Right renal pelvis (tissue), 4 donors: Measurements from ENCODE around the gene BTN1A1. TPM values are rescaled to one million over a fixed set of nuclear protein-coding genes. Genes with fewer than 3 reads are reported as not detected.
"Not testable (repeated sequence)": the region's sequence is repeated elsewhere in the genome, so short reads cannot be mapped to it uniquely, and the experiment has no call there.

Source experiments
- DNase-seq, 4 donors: peaks; one replicate each; pipeline ENCODE4 v3.0.0-alpha.2; 2013; ENCODE audit warnings: low read depth in 4 of 4, low spot score in 3 of 4, missing footprints in 1 of 4
- polyA plus RNA-seq, 4 donors: library from polyadenylated mRNA; unstranded; fragments of 120-200 nt; gene quantifications; one replicate each; pipeline ENCODE4 v1.2.1, GENCODE V29; 2013; ENCODE audit not compliant: insufficient read length in 4 of 4

BTN1A1 gene
- polyA plus RNA-seq, 4 donors, result 0.11 to 0.31 (median 0.19) TPM

DNA sequence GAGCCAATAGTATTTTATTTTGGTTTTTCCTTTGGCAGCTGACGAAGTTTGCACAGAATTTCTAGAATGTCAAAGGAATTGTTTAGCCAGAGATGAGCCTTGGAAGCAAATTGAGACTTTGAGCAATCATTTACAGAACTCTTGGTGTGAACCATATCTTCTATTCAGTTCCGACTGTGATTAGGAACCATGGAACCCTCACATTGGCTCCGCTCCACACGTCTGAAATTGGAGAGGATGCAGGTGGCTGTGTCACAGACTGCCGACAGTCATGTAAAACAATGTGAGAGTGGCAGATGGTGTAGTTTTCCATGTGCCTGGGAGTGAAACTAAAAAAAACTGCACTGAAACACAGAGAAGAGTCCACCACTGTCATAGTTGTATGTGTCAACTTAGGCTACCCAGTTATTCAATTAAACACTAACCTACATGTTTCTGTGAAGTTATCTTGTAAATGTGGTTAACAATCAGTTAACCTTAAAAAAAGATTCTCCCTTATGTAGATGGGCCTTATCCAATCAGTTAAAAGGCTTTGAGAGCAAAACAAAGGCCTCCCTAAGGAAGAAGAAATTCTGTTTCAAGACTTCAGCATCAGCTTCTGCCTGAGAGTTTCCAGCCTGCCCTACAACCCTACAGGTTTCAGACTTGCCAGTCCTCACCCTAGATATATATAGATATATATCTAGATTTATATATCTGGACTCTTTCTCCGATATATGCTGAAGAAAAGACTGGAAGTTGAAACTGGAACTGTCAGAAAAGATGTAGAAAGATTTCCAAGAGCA lies 34.8 kb downstream of the BTN1A1 start:
- DNase-seq, result no peak

DNA sequence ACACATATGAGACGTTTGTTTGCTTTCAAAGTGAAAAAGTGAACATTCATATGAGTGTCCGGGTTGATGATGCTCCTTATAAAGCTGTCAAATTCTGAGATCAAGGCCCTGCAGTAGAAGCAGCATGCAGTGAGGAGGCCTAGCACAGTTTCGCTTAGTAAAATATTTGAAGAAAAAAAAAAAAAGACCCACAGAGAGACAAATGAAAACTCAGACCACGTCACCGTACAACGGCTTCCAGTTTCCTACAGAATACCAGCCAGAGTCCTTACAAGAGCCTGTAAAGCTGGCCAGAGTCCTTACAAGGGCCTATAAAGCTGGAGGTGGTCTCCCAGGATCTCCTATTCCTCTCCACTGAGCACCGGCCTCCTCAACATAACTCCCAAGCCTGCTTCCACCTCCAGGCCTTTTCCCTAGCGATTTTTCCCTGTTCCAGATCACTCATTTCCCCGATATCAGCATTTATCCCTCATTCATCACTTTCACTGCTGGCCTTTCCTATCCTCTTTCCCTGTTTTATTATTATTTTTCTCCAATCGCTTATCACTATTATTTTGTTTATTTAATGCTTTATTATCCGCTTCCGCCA lies 36.6 kb downstream of the BTN1A1 start:
- DNase-seq, result peak in 1 of 4 donors; percentile 35

DNA sequence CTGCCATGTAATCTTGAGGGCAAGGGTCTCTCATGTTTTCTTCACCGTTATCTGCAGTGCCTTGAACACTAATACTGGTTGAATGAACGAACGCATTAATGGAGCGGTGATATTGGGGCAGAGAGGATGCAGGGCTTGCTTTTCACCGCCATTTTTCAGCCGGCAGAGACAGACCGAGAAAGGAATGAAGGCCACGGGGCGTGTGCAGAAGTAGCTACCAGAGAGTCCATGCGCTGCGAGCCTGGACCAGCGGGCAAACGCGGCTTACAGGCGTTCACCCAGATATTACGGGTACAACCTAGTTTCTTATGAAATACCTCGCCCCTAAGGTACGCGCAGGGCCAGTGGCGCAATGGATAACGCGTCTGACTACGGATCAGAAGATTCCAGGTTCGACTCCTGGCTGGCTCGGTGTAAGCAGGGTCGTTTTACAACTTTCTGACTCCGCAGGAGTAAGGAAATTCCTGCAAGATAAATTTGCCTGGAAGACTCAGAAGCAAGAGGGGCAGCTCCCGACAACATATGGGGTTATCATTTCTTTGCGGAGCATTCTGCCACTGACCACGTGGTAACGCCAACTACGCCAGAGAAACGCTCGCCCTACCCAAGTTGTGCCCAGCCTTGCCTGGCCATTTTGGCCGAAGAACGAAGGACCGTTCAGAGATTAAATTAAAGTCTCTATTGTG lies 37.2 kb downstream of the BTN1A1 start:
- peak in 3 of 4 donors; percentile 85 to 87 (median 86) for DNase-seq

DNA sequence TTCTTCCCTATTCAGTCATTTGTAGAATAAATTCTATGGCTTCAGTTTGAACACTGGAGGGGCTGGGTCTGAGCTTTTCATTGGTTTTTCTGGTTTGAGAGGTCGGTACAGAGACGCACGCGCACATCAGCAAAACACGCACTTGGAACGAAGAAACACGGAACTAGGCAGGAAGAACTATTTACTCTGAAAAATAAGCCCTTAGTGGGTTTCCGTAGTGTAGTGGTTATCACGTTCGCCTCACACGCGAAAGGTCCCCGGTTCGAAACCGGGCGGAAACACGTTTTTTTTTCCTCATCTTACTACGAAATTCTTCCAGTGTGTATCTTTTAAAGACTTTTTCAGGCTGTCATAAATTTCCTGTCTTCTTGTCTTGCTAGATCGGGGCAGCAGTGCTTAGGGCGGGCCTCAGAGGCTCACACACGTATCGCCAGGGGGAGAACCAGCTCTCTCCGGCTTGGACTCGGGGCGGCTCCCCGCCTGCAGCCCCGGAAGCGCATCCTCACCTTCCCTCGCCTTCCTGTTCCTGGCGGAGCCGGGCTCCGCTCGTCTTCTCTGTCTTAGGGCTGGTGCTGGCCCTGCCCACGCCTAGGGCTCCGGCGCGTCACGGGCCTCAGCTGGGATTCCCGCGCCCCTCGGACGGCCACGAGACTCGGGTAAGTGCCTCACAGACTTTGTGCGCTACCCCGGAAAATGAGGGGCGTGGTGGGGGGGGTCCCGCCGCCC lies 37.9 kb downstream of the BTN1A1 start, which contains the start of gene HMGN4:
Gene HMGN4, plus strand, starts transcription at position 521 of the 726 bp plus-strand sequence. CDS start 6,841 bp downstream, outside the sequence.
- peak in 3 of 4 donors; percentile 88 to 91 (median 89) for DNase-seq

DNA sequence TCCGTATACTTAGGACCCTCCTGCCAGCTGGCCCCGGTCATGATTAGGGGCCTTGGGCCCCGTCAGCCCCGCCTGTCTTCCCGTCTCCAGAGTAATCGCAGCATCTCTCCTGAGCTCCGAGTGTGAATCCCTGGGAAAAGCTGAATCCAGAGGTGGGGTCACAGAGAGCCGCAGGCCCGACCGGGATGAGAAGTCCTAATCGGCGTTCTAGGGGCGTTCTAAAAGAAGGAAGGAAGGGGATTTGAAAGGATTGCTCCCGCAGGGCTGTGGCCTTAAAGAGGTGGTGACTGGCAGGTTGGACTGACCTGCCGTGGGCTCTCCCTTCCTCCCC lies 38.4 kb downstream of the BTN1A1 start:
- DNase-seq, result peak in 1 of 4 donors; percentile 50

DNA sequence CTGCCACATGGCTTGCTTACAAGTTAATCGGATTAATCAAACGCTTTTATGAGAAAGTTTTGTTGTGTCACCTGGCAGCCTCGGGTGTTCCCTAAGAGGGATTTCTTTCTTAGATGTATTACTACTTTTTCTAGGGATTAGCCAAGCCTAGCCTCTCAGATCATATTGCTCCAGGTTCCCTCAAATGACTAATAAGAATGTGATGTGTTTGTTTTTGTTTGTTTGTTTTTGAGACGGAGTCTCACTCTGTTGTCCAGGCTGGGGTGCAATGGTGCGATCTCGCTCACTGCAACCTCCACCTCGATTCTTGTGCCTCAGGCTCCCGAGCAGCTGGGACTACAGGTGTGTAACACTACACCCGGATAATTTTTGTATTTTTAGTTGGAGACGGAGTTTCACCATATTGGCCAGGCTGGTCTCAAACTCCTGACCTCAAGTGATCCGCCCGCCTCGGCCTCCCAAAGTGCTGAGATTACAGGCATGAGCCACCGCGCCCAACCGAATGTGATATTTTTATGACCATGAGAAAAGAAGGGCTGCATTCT lies 39.0 kb downstream of the BTN1A1 start:
- DNase-seq, result no peak

DNA sequence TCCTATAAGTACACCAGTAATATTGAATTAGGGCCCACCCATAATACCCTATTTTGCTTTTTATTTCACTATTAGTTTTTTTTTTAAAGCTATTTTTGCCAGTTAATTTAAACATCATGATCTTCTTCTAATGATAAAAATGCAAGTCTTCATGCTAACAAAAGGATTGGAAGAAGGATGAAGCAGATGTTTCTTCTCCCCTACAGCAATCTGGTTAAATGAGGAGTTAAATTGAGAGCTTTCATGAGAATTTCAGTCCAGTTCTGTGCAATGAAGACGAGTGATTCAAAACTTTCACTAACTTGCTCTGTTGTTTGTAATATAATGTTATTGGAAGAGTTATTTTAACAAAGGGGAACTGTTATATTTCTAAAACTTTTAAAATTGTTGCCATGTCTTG lies 41.5 kb downstream of the BTN1A1 start:
- DNase-seq, result no peak

DNA sequence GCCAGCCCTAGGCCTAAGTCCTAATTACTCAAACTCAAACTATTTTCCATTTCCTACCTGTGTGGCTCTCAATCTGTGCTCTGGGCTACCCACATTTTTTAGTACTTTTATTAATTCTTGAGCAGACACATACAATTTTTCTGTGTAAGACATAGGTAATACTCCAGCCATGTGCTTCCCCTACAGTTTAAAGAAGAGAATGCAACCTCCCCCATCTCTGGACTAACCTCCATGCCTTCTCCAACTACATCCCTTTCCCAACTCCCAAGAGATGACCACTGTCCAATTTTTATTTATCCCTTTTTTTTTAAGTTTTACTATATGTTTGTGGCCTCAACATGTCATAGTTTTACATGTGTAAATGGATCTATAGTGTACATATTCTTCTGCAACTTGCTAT lies 43.9 kb downstream of the BTN1A1 start:
- no peak for DNase-seq

DNA sequence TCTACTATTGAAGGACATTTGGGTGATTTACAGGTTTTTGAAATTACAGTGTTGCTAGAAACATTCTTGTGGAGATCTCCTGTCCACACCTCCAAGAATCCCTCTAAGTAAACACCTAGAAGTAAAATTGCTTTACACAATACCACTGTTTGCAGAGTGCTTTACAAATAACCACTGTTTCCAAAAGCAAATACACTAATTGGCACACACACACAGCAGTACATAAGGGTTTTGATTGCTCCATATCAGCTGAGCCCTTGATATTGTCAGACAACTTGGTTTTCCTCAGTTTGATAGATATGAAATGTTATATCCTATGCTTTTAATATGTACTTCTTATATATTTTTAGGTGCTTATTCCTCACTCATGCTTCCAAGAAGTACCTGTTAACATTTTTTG lies 44.4 kb downstream of the BTN1A1 start:
- DNase-seq, result no peak

DNA sequence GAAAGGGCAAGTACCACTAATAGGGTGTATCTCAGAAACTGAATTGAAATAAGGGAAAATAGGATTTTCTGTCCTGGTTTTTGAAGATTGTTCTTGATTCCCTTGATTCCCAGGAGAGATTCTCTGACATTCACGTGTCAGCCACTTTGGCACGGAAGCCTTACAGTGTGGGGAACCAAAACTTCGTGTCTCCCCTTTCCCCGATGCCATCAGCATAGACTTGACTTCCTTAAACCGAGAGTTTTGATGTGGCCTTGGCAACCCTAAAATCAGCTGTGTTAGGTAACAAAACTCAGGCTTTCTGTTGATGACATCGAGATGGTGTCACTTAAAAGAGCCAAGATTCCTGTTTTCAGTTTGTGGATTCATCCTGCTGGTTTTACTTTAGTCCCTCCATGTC lies 45.5 kb downstream of the BTN1A1 start:
- DNase-seq, result no peak

DNA sequence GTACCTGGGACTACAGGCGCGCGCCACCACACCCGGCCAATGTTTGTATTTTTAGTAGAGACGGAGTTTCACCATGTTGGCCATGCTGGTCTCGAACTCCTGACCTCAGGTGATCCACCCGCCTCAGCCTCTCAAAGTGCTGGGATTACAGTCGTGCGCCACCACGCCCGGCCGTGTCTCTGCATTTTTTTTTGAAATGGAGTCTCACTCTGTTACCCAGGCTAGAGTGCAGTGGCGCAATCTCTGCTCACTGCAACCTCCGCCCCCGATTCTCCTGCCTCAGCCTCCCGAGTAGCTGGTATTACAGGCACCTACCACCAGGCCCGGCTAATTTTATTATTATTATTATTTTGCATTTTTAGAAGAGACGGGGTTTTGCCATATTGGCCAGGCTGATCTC lies 47.3 kb downstream of the BTN1A1 start:
- DNase-seq, result not testable (repeated sequence)

DNA sequence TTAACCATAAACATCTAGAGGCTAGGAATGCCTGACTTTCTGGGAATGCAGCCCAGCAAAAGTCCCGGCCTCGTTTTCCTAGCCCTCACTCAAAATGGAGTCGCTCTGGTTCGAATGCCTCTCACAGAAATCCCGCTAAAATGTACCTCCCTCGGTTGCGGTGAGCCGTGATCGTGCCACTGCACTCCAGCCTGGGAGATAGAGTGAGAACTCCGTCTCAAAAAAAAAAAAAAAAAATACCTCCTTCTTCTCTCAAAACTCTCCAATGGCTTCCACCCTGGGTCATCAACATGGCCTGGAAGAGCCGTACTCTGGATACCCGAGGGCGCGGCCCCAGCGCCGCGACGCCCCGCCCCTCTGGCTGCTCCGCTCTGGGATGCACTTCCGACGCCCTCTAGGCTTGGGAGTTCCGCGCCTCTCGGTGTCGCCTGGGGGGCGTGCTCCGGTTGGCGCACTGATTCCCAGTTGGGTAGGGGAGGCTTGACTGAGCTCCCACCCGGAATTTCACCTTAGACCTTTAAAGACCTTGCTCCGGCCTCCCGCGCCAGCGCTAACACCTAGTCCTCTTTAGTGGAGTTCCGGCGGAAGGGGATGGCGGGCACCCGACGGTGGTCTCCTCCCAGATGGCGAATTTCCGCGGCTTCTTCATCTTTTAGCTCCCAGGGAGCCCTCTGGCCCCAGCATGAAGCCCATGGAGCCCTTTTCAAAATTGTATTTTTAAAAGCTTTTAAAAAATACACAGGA lies 50.3 kb downstream of the BTN1A1 start:
- no peak for DNase-seq

DNA sequence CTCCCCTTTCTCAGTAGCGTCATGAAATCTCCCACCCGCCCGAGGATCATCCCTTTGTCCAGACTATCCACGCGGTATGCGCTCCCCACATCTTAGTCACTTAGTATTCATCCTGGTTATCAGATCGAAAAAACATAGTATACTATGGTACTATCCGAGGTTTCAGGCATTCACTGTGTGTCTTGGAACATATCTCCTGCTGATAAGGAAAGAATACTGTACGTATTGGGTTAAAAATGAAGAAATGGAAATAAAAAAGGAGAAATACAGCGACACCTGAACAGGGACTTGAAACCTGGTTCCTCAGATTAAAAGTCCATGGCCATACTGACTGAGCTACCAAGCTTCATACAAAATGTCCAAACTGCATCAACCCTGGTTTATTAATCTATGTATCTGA lies 52.1 kb downstream of the BTN1A1 start:
- no peak for DNase-seq

DNA sequence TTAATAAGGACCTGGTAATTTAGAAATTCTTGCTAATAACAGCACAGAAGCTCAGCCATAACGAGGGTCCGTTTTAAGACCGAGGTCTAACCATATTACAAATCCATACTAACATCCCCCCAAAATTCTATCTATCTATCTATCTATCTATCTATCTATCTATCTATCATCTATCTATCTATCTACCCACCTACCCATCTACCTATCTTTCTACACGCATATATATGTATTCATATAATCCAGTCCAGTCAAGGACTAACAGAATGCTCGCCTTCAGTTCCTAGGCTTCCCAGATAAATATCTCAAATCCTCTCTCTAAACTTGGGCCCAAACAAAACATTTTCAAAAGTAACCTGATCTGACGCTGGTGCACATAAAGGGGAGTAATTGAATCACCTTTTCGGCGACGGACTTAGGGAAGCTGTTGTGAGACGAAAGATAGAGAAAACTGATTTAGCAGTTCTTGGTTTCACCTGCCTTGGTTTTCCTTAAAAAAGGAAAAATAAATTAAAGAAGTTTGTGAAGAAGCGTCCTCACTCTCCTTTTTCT lies 52.6 kb downstream of the BTN1A1 start:
- DNase-seq, result no peak

DNA sequence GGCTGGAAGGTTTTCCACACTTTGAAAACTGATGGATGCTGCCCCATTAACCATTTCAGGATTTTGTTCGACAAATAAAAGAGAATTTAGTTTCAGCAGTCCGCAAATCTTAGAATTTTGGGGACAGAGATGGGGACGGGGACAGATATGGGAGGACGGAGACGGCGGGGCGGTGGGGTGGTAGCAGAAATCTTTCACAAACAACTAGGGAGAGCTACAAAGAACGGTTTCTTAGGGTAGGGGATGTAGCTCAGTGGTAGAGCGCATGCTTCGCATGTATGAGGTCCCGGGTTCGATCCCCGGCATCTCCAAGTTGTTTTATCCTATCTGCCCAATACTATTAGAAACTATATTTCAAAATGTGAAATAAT lies 53.1 kb downstream of the BTN1A1 start:
- DNase-seq, result no peak

DNA sequence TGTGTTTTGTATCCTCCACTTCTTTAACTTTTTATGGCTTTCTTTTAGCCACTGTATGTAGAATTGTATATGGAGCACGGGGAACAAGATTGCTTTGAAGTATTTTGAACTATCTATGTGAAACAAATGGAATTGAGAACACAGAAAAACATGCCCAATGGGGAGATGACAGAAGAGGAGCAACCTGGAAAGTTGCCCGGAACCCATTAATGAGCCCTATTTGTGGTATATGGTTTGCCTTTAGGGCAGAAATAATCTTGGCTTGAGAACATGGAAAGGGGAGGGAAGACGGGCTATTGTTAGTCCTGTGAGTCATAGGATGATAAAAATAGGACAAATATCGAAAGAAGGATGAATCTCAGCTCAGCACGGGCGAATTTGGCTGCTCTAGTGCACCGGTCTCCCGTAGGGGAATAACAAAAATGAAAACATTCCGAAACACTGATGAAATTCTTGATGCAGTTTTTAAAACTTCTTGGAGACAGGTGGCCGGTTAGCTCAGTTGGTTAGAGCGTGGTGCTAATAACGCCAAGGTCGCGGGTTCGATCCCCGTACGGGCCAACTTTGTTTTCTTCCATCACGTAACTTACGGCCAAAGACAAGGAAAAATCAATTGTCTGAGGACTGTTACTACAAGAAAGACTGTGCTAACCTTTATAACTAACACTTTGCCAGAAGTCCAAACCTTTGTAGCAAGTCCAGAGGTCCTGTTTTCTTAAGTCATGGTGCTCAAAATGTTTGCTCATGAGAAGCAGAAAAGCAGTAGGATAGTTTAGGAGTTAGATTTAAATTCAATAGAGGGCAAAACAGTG lies 53.7 kb downstream of the BTN1A1 start:
- no peak for DNase-seq

DNA sequence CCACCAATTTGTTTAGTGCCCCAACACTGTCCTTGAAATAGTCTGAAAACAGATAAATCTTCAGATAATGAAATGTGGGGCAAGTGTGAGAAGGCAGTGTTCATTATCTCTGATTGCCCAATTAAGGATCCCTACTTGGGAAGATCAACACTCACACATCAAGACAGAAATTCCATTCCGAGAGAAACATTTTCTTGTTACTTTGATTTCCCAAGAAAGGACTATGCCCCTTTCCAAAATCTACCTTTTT lies 54.3 kb downstream of the BTN1A1 start:
- no peak for DNase-seq

DNA sequence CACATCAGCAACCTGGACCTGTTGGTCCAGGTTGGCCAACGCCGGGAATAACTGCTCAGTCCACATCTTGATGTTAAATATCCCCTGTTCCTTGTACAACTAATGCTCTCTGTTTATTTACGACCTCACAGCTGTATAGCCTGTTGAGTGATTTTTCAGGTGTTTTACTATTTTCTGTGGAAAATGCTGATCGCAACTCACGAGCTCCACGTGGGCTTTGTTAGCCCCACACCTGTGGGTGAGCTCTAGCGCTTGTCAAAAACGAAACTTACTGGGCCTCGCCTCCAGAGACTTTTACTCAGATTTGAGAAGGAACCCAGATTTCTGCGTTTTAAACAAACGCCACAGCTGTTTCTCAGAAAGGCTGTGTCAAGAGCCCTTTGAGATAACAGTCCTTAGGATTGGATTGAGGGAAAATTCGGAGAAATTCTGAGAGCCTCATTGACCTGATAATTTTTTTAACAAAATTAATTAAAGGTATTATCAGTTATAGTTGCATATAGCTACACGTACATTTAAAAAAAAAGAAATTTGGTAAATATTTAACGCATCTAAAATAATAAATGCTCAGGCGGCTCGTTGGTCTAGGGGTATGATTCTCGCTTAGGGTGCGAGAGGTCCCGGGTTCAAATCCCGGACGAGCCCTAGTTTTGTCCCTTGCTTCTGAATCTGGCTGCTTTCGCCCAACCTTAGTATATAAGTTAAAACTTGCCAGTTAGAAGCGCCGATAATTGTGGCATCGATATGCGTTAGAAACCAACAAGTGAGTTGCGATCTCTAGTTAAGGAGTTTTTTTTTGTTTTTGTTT lies 54.8 kb downstream of the BTN1A1 start:
- DNase-seq, result no peak
